ENCODE data around the gene GIT1. TPM values are rescaled to one million over a fixed set of nuclear protein-coding genes. Genes with fewer than 3 reads are reported as not detected.

Gene GIT1
- total and polyA plus RNA-seq, 5 donors, result 25.5 to 37.8 (median 32.0) TPM

DNA sequence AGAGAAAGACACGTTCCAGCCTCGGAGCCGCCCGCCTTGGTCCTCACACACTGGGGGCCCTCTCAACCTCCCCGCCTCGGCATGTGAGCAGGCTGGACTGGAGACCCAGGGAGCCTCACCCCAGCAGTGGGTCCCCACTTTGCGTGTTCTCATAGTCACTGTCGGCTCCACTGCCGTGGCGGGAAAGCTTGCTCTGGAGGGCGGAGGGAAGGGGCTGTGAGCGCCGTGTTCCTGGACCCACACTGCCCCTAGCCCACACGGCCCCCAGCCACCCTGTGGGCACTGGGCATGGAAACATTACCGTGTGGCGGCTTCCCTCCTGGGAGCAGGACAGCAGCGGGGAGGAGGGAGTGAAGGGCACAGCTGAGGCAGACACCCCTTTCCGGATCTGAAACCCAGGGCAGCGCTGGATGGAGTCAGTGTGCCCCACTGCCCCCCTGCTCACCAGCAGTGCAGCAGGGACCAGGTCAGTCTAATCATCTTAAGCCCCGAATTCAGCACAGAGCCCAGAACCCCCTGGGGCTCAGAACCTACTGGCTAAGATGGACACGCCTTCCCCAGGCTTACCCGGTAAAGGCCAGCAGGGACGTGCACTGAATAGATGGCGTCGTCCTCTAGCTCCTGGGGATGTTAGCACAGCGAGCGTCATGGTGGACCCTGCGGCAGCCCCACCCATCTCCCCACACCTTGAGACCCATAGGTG, 13.8 kb downstream of the GIT1 start:
- Histone ChIP-seq H3K9me3 (ENCODE audit: control insufficient read depth, low read length) (no peaks in the 10 kb centered on the region), H3K4me3 (ENCODE audit: low read length) (no peak overlapping the region), H3K4me1 (ENCODE audit: control insufficient read depth, insufficient read depth, low read length) (peaks cover 4% of the 10 kb centered on the region), H3K27me3 (ENCODE audit: control insufficient read depth, insufficient read depth) (no peaks in the 10 kb centered on the region), H3K27ac (ENCODE audit: low read length) (no peak overlapping the region)
- ATAC-seq (no peak), DNase-seq (peak in 2 of 3 donors; percentile 14 to 52)
- WGBS, result 87% methylated on average over 28 of the region's 28 CpGs
- intact Hi-C loops (cut with DNase I), result no loop called here

DNA sequence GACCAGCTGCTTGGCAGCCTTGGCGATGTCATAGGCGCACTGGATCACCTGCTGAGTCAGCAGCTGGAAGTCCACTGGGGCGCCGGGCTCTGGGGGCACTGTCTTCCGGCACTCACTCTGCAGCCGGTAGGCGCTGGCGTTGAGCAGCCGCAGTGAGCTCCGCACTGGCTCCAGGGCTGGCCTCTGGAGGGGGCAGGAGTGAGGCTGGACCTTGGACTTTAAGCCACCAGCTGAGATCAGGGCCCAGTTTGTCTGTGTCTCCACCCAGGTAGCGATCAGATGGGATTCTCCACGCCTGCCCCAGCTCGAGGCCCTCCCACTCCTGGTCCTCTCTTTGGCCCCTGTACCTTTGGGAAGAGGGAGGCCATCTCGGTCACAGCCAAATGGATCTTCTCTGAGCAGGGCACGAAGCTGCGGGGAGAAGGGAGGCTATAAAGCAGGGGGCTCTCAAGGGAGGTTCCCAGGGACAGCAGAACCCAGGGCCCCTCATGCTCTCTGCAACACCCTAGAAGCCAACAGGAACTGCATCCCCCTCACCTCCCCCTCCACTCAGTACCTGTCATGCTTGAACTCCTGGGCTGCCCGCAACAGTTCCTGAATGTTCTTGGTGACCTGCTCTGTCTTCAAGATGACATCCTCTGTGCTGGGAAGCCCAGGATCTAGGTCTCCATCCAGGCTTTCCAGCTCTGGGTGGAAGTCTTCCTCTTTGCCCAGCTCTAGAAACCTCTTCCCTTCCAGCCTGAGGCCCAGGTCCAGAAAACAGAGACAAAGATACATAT, 14.5 kb downstream of the GIT1 start:
- WGBS, result 84% methylated on average over 17 of the region's 17 CpGs
- no peak overlapping the region for H3K27ac ChIP-seq (ENCODE audit: low read length)
- no peak overlapping the region for H3K4me3 ChIP-seq (ENCODE audit: low read length)
- H3K27me3 ChIP-seq (ENCODE audit: control insufficient read depth, insufficient read depth), result no peaks in the 10 kb centered on the region
- intact Hi-C loops (cut with DNase I), result no loop called here
- DNase-seq, result peak in 2 of 3 donors; percentile 20 to 45
- no peaks in the 10 kb centered on the region for H3K9me3 ChIP-seq (ENCODE audit: control insufficient read depth, low read length)
- ATAC-seq, result no peak
- peaks cover 4% of the 10 kb centered on the region for H3K4me1 ChIP-seq (ENCODE audit: control insufficient read depth, insufficient read depth, low read length)

DNA sequence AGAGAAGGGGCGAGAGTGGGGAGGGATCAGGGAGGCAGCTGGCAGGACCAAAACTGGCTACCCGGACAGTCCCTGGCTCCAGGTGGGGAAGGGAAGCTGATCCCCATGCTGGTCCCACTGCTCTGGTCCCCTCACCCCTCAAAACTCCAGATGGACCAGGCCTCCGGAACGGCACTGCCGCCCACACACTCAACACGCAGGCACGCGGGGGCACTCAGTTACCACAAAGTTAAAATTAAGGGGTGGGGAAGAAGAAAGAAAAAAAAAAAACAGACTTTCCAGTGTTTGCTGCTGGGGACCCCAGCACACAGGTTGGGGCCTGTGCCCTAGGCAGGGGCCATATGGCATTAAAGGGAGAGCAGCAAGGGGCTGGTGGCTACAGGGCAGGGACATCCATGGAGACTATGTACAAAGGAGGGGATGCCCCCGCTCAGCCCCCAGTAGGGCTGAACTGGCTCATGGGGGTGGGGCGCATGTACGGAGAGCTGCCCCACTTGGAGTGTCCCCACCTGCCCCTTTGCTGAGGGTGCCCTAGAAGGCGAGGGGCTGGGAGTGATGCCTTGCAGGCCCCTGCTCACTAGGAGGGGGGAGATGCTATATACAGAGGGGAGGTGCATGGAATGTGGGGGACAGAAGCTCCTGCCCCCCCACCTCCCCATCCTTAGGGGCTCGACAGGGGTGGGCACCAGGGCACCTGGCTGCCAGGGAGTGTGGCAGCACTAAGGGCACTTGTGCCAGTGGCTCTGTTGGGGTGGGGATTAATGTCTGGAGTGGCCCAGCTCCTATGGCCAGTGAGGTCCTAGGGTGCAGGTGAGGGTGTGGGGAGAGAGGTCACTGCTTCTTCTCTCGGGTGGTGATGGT, 15.3 kb downstream of the GIT1 start:
- WGBS, result 82% methylated on average over 14 of the region's 14 CpGs
- H3K9me3 ChIP-seq (ENCODE audit: control insufficient read depth, low read length), result no peaks in the 10 kb centered on the region
- intact Hi-C loops (cut with DNase I), result no loop called here
- H3K27ac ChIP-seq (ENCODE audit: low read length), result no peak overlapping the region
- ATAC-seq (no peak), DNase-seq (peak; percentile 11 to 52 (median 37))
- peaks cover 8% of the 10 kb centered on the region for H3K4me1 ChIP-seq (ENCODE audit: control insufficient read depth, insufficient read depth, low read length)
- H3K4me3 ChIP-seq (ENCODE audit: low read length), result no peak overlapping the region
- H3K27me3 ChIP-seq (ENCODE audit: control insufficient read depth, insufficient read depth), result no peaks in the 10 kb centered on the region

DNA sequence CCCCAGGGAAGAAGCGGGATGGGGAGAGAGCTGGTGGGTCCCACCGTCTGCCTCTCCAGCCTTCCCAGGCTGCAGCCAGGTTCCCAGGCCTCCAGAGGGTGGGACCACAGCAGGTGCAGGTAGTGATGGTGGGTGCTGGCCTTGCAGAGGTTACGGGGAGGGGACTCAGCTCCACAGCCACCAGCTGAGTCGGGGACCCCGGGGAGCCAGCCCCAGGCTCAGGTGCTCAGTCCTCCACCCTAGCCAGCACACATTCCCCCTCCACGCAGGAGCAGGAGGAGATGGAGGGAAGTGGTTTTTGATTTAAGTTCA, 15.9 kb downstream of the GIT1 start:
- H3K4me1 ChIP-seq (ENCODE audit: control insufficient read depth, insufficient read depth, low read length), result peaks cover 8% of the 10 kb centered on the region
- WGBS, result 90% methylated on average over 6 of the region's 6 CpGs
- DNase-seq (peak; percentile 21 to 57 (median 50)), ATAC-seq (no peak)
- H3K9me3 ChIP-seq (ENCODE audit: control insufficient read depth, low read length), result no peaks in the 10 kb centered on the region
- H3K27ac ChIP-seq (ENCODE audit: low read length), result no peak overlapping the region
- H3K27me3 ChIP-seq (ENCODE audit: control insufficient read depth, insufficient read depth), result no peaks in the 10 kb centered on the region
- H3K4me3 ChIP-seq (ENCODE audit: low read length), result no peak overlapping the region
- intact Hi-C loops (cut with DNase I), result no loop called here

DNA sequence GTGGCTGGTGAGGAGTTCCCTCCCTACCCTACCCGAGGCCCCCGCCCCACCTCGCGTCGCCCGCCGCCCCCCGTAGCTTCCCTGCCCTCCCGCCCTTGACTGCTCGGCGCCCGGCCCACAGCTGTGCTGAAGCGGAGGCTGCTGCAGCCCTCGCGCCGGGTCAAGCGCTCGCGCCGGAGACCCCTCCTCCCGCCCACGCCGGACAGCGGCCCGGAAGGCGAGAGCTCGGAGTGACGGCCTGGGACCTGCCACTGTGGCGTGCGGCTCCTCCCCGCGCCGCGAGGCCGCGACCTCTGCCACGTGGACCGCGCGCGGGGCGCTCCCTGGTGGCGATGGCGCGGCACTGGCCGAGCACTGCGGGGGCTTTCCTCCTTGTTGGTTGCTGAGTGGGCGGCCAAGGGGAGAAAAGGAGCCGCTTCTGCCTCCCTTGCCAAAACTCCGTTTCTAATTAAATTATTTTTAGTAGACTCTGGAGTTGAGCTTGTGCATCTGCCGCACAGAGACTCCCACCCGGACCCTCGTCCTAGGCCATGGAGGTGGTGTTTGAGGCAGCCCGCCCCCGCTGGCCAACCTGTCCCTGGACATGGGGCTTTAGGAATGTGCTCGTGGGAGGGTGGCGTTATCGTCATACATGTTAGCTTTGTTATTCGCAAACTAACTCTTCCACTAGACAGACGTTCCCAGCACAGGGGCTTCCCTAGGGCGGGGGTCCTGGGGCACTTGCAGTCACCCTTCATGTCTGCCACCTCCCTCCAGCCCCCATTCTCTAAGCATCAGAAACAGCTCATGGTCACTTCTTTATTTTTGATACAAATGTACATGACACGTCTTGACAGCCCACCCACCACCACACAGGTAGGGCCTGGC, 16.5 kb downstream of the GIT1 start:
- no peaks in the 10 kb centered on the region for H3K9me3 ChIP-seq (ENCODE audit: control insufficient read depth, low read length)
- peak overlapping the region; percentile 26 for H3K4me3 ChIP-seq (ENCODE audit: low read length)
- H3K27ac ChIP-seq (ENCODE audit: low read length), result no peak overlapping the region
- WGBS, result 13% methylated on average over 62 of the region's 62 CpGs
- H3K27me3 ChIP-seq (ENCODE audit: control insufficient read depth, insufficient read depth), result no peaks in the 10 kb centered on the region
- DNase-seq, result peak; percentile 81 to 91 (median 90)
- intact Hi-C loops (cut with DNase I), result no loop called here
- ATAC-seq, result peak; percentile 63 to 65
- H3K4me1 ChIP-seq (ENCODE audit: control insufficient read depth, insufficient read depth, low read length), result peaks cover 8% of the 10 kb centered on the region

DNA sequence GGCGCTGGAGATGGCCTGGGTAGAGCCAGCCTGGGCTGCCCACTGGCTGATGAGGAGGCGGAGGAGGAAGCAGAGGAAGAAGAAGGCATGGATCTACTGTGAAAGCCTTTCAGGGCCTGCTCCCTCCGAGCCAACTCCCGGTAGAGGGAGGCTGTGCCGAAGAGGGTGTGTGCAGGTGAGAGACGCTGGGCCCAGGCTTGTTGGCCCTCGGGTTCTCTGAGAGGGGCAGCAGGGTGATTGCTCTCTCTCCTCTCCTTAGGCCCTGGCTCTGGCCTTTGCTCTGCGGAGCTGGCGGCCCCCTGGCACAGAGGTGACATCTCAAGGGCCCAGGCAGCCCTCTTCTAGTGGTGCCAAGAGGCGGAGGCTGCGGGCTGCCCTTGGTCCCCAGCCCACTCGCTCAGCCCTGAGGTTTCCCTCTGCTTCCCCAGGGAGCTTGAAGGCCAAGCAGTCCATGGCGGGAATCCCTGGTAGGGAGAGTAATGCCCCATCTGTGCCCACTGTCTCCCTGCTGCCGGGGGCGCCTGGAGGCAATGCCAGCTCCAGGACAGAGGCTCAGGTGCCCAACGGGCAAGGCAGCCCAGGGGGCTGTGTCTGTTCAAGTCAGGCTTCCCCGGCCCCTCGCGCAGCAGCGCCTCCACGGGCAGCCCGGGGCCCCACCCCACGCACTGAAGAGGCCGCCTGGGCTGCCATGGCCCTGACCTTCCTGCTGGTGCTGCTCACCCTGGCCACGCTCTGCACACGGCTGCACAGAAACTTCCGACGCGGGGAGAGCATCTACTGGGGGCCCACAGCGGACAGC, 17.4 kb downstream of the GIT1 start:
- Histone ChIP-seq H3K27ac (ENCODE audit: low read length) (no peak overlapping the region), H3K4me3 (ENCODE audit: low read length) (peak overlapping the region; percentile 26), H3K4me1 (ENCODE audit: control insufficient read depth, insufficient read depth, low read length) (peaks cover 8% of the 10 kb centered on the region), H3K9me3 (ENCODE audit: control insufficient read depth, low read length) (no peaks in the 10 kb centered on the region), H3K27me3 (ENCODE audit: control insufficient read depth, insufficient read depth) (no peaks in the 10 kb centered on the region)
- WGBS, result 43% methylated on average over 30 of the region's 30 CpGs
- DNase-seq, result peak; percentile 39 to 82 (median 78)
- intact Hi-C loops (cut with DNase I), result no loop called here
- peak; percentile 10 to 25 for ATAC-seq

DNA sequence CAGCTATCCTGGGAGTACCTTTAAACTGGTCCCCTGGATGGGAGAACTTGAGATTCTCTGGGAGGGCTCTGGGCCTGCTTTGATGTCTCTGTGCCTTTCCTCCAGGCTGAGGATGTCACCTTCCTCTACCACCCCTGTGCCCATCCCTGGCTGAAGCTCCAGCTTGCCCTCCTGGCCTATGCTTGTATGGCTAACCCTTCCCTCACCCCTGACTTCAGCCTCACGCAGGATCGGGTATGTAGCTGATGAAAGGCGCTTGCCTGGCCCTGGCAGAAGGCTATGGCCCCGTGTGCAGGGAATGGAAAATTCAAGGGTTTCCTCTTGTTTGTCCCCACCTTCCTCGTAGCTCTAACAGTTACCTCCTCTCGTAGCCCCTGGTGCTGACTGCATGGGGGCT, 18.0 kb downstream of the GIT1 start:
- peaks cover 8% of the 10 kb centered on the region for H3K4me1 ChIP-seq (ENCODE audit: control insufficient read depth, insufficient read depth, low read length)
- no peak overlapping the region for H3K4me3 ChIP-seq (ENCODE audit: low read length)
- 87% methylated on average over 6 of the region's 6 CpGs for WGBS
- no peaks in the 10 kb centered on the region for H3K9me3 ChIP-seq (ENCODE audit: control insufficient read depth, low read length)
- DNase-seq (peak in 1 of 3 donors; percentile 20), ATAC-seq (no peak)
- no peak overlapping the region for H3K27ac ChIP-seq (ENCODE audit: low read length)
- intact Hi-C loops (cut with DNase I), result no loop called here
- H3K27me3 ChIP-seq (ENCODE audit: control insufficient read depth, insufficient read depth), result no peaks in the 10 kb centered on the region

DNA sequence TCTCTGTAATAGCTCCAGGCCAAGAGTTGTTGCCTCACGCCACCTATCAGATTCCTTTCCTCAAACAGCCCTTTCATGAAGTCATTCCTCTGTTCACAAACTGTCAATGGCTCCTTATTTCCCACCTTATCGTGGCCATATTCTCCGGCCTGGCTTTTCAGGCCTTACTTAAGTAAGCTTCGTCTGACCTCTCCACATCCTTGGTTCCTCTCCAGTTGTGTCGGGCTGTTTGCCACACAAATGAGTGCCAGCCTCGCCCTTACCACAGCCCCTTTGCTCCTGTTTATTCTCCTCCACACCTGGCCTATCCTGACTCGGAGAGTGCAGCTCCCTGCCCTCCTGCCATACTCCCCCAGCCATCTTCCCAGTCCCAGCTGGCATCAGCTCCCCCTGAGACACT, 18.9 kb downstream of the GIT1 start:
- DNase-seq (peak in 2 of 3 donors; percentile 7 to 44), ATAC-seq (no peak)
- Histone ChIP-seq H3K27ac (ENCODE audit: low read length) (no peak overlapping the region), H3K4me3 (ENCODE audit: low read length) (no peak overlapping the region), H3K4me1 (ENCODE audit: control insufficient read depth, insufficient read depth, low read length) (peaks cover 8% of the 10 kb centered on the region), H3K9me3 (ENCODE audit: control insufficient read depth, low read length) (no peaks in the 10 kb centered on the region), H3K27me3 (ENCODE audit: control insufficient read depth, insufficient read depth) (no peaks in the 10 kb centered on the region)
- intact Hi-C loops (cut with DNase I), result no loop called here
- WGBS, result 83% methylated on average over 7 of the region's 7 CpGs

DNA sequence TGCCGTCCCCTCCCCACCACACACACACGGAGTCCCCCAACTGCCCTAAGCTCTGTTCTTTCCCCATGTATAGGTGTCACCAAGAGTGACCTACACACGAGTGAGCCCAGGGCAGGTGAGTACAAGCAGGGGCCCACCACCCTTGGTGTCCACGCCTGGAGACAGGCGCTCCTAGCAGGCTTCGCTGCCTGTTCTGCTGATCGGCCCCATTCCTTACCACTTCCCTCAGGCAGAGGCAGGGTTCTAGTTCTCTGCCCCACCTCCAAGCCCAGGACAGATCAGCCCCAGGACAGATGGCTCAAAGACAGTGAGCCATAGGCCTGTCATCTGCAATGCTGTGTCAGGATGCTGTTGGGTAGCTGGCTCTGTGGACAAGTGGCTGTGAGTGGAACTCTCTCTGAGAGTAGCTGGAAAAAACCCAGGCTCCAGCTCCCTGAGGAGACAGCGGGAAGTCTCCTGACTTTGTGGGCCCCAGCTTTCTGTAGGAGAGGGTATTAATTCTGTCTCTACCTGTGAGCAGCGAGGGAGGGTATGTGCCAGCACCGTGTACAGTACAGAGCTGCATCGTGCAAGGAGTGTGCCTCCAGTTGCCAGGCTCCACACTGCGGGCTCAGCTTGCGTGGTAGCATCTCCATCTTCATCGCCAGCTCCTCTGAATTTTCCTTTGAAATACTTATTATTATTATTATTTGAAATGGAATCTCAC, 20.1 kb downstream of the GIT1 start:
- H3K27me3 ChIP-seq (ENCODE audit: control insufficient read depth, insufficient read depth), result no peaks in the 10 kb centered on the region
- H3K4me1 ChIP-seq (ENCODE audit: control insufficient read depth, insufficient read depth, low read length), result peaks cover 8% of the 10 kb centered on the region
- no peak for ATAC-seq
- peak overlapping the region; percentile 63 for H3K4me3 ChIP-seq (ENCODE audit: low read length)
- 58% methylated on average over 14 of the region's 14 CpGs for WGBS
- intact Hi-C loops (cut with DNase I), result no loop called here
- peak; percentile 17 to 50 (median 47) for DNase-seq
- peak overlapping the region; percentile 76 for H3K27ac ChIP-seq (ENCODE audit: low read length)
- no peaks in the 10 kb centered on the region for H3K9me3 ChIP-seq (ENCODE audit: control insufficient read depth, low read length)
